OCI-LY7 (cell line): ENCODE data around the gene KCTD21. TPM values are rescaled to one million over a fixed set of nuclear protein-coding genes. Genes with fewer than 3 reads are reported as not detected.

Experiments
- BruUV-seq: library from RNA; stranded (reverse); fragments of 400-500 nt; replicated peaks from 2 replicates; lab custom pipeline; 2021; lab: Mats Ljungman, UMichigan
- CTCF ChIA-PET: fragments of 300-600 bp; sonication (Branson Sonifier 250); formaldehyde crosslinking; loops from one replicate; lab custom pipeline; 2022; ENCODE audit warnings: antibody characterized with exemption; ENCODE audit not compliant: unreplicated experiment; lab: Charles Lee
- POLR2A ChIA-PET: fragments of 300-600 bp; sonication (Branson Sonifier 250); formaldehyde crosslinking; loops from one replicate; lab custom pipeline; 2022; ENCODE audit warnings: antibody characterized with exemption; lab: Charles Lee
- DNase-seq: peaks from one replicate; pipeline ENCODE4 v3.0.0-alpha.2; 2015; ENCODE audit warnings: low spot score
- H2AFZ ChIP-seq: fragments of 200-600 bp; sonication (generic), shearing (Covaris generic); 2 replicates; pipeline ENCODE4 v1.6.1; 2014; ENCODE audit warnings: mild to moderate bottlenecking, antibody characterized with exemption, low read length, moderate library complexity
- H3K27ac ChIP-seq: fragments of 200-600 bp; sonication (generic); 2 replicates; pipeline ENCODE4 v1.5.1; 2014; ENCODE audit warnings: mixed run types, low read depth, mild to moderate bottlenecking, moderate library complexity, low read length, inconsistent platforms; ENCODE audit not compliant: poor library complexity, severe bottlenecking
- H3K36me3 ChIP-seq: fragments of 200-600 bp; sonication (generic); 2 replicates; pipeline ENCODE4 v1.6.1; 2014; ENCODE audit warnings: mild to moderate bottlenecking, antibody characterized with exemption, low read length, moderate library complexity, mixed read lengths; ENCODE audit not compliant: insufficient read depth
- H3K4me1 ChIP-seq: fragments of 200-600 bp; sonication (generic); 2 replicates; pipeline ENCODE4 v1.5.1; 2014; ENCODE audit warnings: mild to moderate bottlenecking, low read length; ENCODE audit not compliant: insufficient read depth, poor library complexity, severe bottlenecking
- H3K4me2 ChIP-seq: fragments of 200-600 bp; sonication (generic); 2 replicates; pipeline ENCODE4 v1.6.1; 2014; ENCODE audit warnings: mild to moderate bottlenecking, low read length
- H3K4me3 ChIP-seq: fragments of 200-600 bp; sonication (generic); 2 replicates; pipeline ENCODE4 v1.5.1; 2014; ENCODE audit warnings: mild to moderate bottlenecking, low read depth, low read length; ENCODE audit not compliant: poor library complexity, severe bottlenecking
- H3K79me2 ChIP-seq: fragments of 200-600 bp; sonication (generic); 2 replicates; pipeline ENCODE4 v1.6.1; 2016; ENCODE audit warnings: low read depth, mild to moderate bottlenecking, low read length, moderate library complexity, mixed read lengths; ENCODE audit not compliant: insufficient read depth
- H3K9me2 ChIP-seq: fragments of 200-600 bp; sonication (generic); 2 replicates; pipeline ENCODE4 v1.6.1; 2016; ENCODE audit warnings: mild to moderate bottlenecking, low read length, mixed read lengths; ENCODE audit not compliant: insufficient read depth
- H3K9me3 ChIP-seq: fragments of 200-600 bp; sonication (generic); 2 replicates; pipeline ENCODE4 v1.6.1; 2014; ENCODE audit warnings: mild to moderate bottlenecking, mixed run types, low read length, mixed read lengths
- H4K20me1 ChIP-seq: fragments of 200-600 bp; sonication (generic); 2 replicates; pipeline ENCODE4 v1.6.1; 2014; ENCODE audit warnings: mild to moderate bottlenecking, antibody characterized with exemption, low read length, moderate library complexity, mixed read lengths; ENCODE audit not compliant: insufficient read depth
- EZH2phosphoT487 ChIP-seq: fragments of 200-600 bp; sonication (generic); IDR thresholded peaks from 2 replicates; pipeline ENCODE4 v1.6.1; 2018; ENCODE audit warnings: low read depth, borderline replicate concordance, mild to moderate bottlenecking, mixed run types, antibody characterized with exemption, low read length, moderate library complexity, mixed read lengths
- intact Hi-C: fragments of 100-400 bp; cut with micrococcal nuclease; formaldehyde crosslinking; loops from one replicate; pipeline ENCODE4 v1.10.0; 2022; ENCODE audit not compliant: unreplicated experiment
- total RNA-seq, 2 experiments: library from RNA; depleted of rRNA in 1 of 2; stranded (reverse); fragments of >200 nt in 1 of 2; shearing (Covaris generic) in 1 of 2; gene quantifications; 2 replicates each; pipeline ENCODE4 v1.2.3, GENCODE V29; 2014 to 2022
- TF ChIP-seq, protein P1 (sequence below): fragments of 200-600 bp; sonication (generic); conservative IDR thresholded peaks from 2 replicates; pipeline ENCODE4 v1.5.1; 2014; ENCODE audit warnings: mild to moderate bottlenecking, antibody characterized with exemption, low read length, moderate library complexity, mixed read lengths

The KCTD21 gene
- total RNA-seq, 2 experiments from 2014 or later, result 1.5 to 2.5 TPM

DNA sequence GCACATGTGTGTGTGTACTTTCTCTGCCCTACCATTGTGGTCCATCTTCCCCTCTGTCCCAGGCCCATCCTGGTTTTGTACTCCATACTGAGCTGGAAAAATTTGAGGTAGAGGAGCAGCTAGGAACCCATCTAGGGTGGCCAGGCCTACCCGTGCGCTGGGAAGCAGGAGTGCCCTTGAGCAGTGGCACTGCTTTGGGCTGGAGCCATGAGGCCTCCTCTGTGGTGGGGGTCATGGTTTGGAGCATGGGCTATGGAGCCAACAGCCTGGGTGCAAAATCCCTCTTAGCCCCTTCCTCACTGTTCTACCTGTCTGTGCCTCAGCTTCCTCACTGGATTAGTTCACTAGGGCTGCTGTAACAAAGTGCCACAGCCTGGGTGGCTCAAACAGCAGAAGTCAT lies 27.1 kb downstream of the KCTD21 start:
- intact Hi-C loops, result no loop called here
- CTCF ChIA-PET, result no interaction called here
- Histone ChIP-seq H3K9me2 (no peaks in the 10 kb centered on the region), H3K36me3 (no peaks in the 10 kb centered on the region), H3K79me2 (no peaks in the 10 kb centered on the region), H3K9me3 (no peaks in the 10 kb centered on the region), H3K4me2 (no peak overlapping the region), H4K20me1 (no peaks in the 10 kb centered on the region), H3K4me1 (no peaks in the 10 kb centered on the region), H2AFZ (no peak overlapping the region), H3K27ac (no peak overlapping the region), H3K4me3 (no peak overlapping the region)
- POLR2A ChIA-PET, result interaction anchor here (1.0 kb wide), 2 partner anchors 8 to 190 kb away, joined by 3 read pairs; no protein-coding TSS in a partner anchor
- no peak for DNase-seq
- no peak for TF ChIP-seq EZH2phosphoT487
- TF ChIP-seq, protein P1, sequence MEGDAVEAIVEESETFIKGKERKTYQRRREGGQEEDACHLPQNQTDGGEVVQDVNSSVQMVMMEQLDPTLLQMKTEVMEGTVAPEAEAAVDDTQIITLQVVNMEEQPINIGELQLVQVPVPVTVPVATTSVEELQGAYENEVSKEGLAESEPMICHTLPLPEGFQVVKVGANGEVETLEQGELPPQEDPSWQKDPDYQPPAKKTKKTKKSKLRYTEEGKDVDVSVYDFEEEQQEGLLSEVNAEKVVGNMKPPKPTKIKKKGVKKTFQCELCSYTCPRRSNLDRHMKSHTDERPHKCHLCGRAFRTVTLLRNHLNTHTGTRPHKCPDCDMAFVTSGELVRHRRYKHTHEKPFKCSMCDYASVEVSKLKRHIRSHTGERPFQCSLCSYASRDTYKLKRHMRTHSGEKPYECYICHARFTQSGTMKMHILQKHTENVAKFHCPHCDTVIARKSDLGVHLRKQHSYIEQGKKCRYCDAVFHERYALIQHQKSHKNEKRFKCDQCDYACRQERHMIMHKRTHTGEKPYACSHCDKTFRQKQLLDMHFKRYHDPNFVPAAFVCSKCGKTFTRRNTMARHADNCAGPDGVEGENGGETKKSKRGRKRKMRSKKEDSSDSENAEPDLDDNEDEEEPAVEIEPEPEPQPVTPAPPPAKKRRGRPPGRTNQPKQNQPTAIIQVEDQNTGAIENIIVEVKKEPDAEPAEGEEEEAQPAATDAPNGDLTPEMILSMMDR, result no peak
- BruUV-seq, result no TSS peak

DNA sequence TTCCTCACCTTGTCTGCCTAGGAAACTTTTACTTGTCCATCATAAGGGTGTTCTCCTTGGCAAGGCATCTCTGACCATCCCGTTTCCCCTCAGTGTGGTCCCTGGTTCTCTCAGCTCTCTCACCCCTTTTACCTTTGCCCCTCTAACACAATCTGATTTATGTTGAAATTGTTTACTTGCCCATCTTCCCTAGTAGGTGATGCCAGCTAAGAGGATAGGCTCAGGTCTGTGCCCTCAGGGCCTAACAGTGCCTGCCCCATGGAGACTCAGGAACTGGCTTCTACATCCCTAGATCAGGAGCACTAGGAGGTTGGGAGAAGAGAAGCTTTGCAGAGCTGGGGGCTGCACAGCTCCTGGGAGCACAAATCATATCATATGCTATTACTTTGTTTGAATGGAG lies 27.9 kb downstream of the KCTD21 start:
- Histone ChIP-seq H3K27ac (no peak overlapping the region), H3K79me2 (no peaks in the 10 kb centered on the region), H3K9me2 (no peaks in the 10 kb centered on the region), H3K36me3 (no peaks in the 10 kb centered on the region), H3K9me3 (no peaks in the 10 kb centered on the region), H3K4me2 (no peak overlapping the region), H3K4me3 (no peak overlapping the region), H4K20me1 (no peaks in the 10 kb centered on the region), H2AFZ (no peak overlapping the region), H3K4me1 (no peaks in the 10 kb centered on the region)
- no peak for DNase-seq
- ChIA-PET CTCF (no interaction called here), POLR2A (interaction anchor here (0.7 to 1.4 kb wide), 2 partner anchors 13 kb away, joined by 3 read pairs; no protein-coding TSS in a partner anchor)
- TF ChIP-seq EZH2phosphoT487, result no peak
- TF ChIP-seq, protein P1, result no peak
- BruUV-seq, result no TSS peak
- intact Hi-C loops, result no loop called here

DNA sequence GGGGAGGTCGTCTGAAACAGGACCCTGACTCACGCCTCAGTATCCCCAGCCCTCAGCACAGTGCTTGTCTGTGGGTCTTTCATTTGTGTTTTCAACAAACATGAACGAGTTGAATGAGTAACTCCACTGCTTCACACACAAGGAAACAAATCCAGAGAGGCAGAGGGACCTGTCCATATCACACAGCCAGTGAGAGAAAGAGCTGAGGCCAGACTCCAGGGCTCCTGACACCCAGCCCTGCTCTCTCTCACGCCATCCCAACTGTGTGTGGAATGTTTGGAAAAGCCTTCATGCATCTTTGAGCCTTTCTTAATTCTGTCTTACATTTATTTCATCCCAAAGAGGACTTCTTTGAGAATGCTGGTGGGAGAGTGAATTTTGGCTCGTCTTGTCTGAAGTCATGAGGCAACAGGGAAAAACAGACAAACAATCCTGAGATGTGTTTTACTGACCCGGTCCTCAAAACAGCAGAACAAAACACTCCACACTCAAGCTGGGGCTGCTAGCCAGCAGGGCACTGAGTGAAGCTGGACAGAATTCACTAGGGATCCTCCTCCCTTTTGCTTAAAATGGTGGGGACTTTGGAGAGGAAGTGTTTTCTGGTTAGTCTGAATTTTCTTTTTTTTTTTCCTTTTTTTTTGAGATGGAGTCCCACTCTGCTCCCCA lies 29.3 kb downstream of the KCTD21 start:
- no peak for DNase-seq
- H3K79me2 ChIP-seq, result no peaks in the 10 kb centered on the region
- no peak overlapping the region for H3K4me3 ChIP-seq
- H3K4me1 ChIP-seq, result no peaks in the 10 kb centered on the region
- H3K9me3 ChIP-seq, result no peaks in the 10 kb centered on the region
- ChIA-PET CTCF (no interaction called here), POLR2A (no interaction called here)
- intact Hi-C loops, result no loop called here
- H3K9me2 ChIP-seq, result no peaks in the 10 kb centered on the region
- BruUV-seq, result no TSS peak
- no peaks in the 10 kb centered on the region for H3K36me3 ChIP-seq
- H3K27ac ChIP-seq, result no peak overlapping the region
- H4K20me1 ChIP-seq, result no peaks in the 10 kb centered on the region
- H3K4me2 ChIP-seq, result no peak overlapping the region
- no peak overlapping the region for H2AFZ ChIP-seq
- TF ChIP-seq EZH2phosphoT487, result no peak
- TF ChIP-seq, protein P1, result no peak
